ENCODE data around the gene PCDHGC4. TPM values are rescaled to one million over a fixed set of nuclear protein-coding genes. Genes with fewer than 3 reads are reported as not detected.

Gene PCDHGC4
- total RNA-seq, 1 donor from 2014 or later = 1.1 TPM

- no peak for DNase-seq (ENCODE audit: low read depth)
- peaks cover 3% of the 10 kb centered on the region for H3K36me3 ChIP-seq (ENCODE audit: control insufficient read depth, insufficient read depth, low read length)
- TF ChIP-seq CTCF (IDR thresholded peaks at IDR 0.05; ENCODE audit: insufficient read depth, low read length, poor library complexity, severe bottlenecking) = no peak
- no peak overlapping the region for H3K4me3 ChIP-seq (ENCODE audit: low read depth, low read length)
- H3K27me3 ChIP-seq (ENCODE audit: control insufficient read depth, insufficient read depth, low read length) = no peaks in the 10 kb centered on the region
Measured at GRCh38 chr5:141507387-141508091, 22.7 kb downstream of the PCDHGC4 start.

- TF ChIP-seq CTCF (IDR thresholded peaks at IDR 0.05; ENCODE audit: insufficient read depth, low read length, poor library complexity, severe bottlenecking) = no peak
- no peak for DNase-seq (ENCODE audit: low read depth)
- no peak overlapping the region for H3K4me3 ChIP-seq (ENCODE audit: low read depth, low read length)
Measured at GRCh38 chr5:141508440-141508797, 23.6 kb downstream of the PCDHGC4 start.

GRCh38 chr5:141508798-141509611 lies 24.2 kb downstream of the PCDHGC4 start:
- Histone ChIP-seq H3K27me3 (ENCODE audit: control insufficient read depth, insufficient read depth, low read length) (no peaks in the 10 kb centered on the region), H3K36me3 (ENCODE audit: control insufficient read depth, insufficient read depth, low read length) (peaks cover 3% of the 10 kb centered on the region), H3K4me3 (ENCODE audit: low read depth, low read length) (no peak overlapping the region)
- DNase-seq (ENCODE audit: low read depth) = peak; percentile 92
- no peak for TF ChIP-seq CTCF (IDR thresholded peaks at IDR 0.05; ENCODE audit: insufficient read depth, low read length, poor library complexity, severe bottlenecking)

More at GRCh38 chr5:141508440-141508797, 23.6 kb downstream of the PCDHGC4 start:
- Histone ChIP-seq H3K27me3 (ENCODE audit: control insufficient read depth, insufficient read depth, low read length) (no peaks in the 10 kb centered on the region), H3K36me3 (ENCODE audit: control insufficient read depth, insufficient read depth, low read length) (peaks cover 3% of the 10 kb centered on the region)

- peaks cover 3% of the 10 kb centered on the region for H3K36me3 ChIP-seq (ENCODE audit: control insufficient read depth, insufficient read depth, low read length)
- TF ChIP-seq CTCF (IDR thresholded peaks at IDR 0.05; ENCODE audit: insufficient read depth, low read length, poor library complexity, severe bottlenecking) = no peak
- no peak overlapping the region for H3K4me3 ChIP-seq (ENCODE audit: low read depth, low read length)
- no peaks in the 10 kb centered on the region for H3K27me3 ChIP-seq (ENCODE audit: control insufficient read depth, insufficient read depth, low read length)
- DNase-seq (ENCODE audit: low read depth) = no peak
Measured at GRCh38 chr5:141510160-141510559, 25.3 kb downstream of the PCDHGC4 start.

GRCh38 chr5:141510850-141511601 lies 26.2 kb downstream of the PCDHGC4 start:
- H3K36me3 ChIP-seq (ENCODE audit: control insufficient read depth, insufficient read depth, low read length) = peaks cover 3% of the 10 kb centered on the region
- DNase-seq (ENCODE audit: low read depth) = no peak
- no peaks in the 10 kb centered on the region for H3K27me3 ChIP-seq (ENCODE audit: control insufficient read depth, insufficient read depth, low read length)
- TF ChIP-seq CTCF (IDR thresholded peaks at IDR 0.05; ENCODE audit: insufficient read depth, low read length, poor library complexity, severe bottlenecking) = no peak
- H3K4me3 ChIP-seq (ENCODE audit: low read depth, low read length) = no peak overlapping the region

All from kidney epithelial cell (primary cell).